Sigmoid colon (tissue), 4 donors: Measurements from ENCODE around the gene MB.

Source experiments
- CTCF ChIP-seq, 4 experiments: fragments of 450-650 bp in 3 of 4; fragments of 200-600 bp in 1 of 4; IDR thresholded peaks; one replicate each; pipeline ENCODE4 v1.5.1; 2016 to 2019; ENCODE audit warnings: antibody characterized with exemption in 4 of 4, mild to moderate bottlenecking in 3 of 4, moderate library complexity in 2 of 4
- EP300 ChIP-seq, 4 donors: sonication (generic); formaldehyde crosslinking; IDR thresholded peaks; one replicate each; pipeline ENCODE4 v1.6.1; 2017; ENCODE audit warnings: antibody characterized with exemption in 4 of 4
- POLR2A ChIP-seq, 2 donors: fragments of 450-650 bp; IDR thresholded peaks; one replicate each; pipeline ENCODE4 v1.6.1; 2016; ENCODE audit warnings: antibody characterized with exemption in 2 of 2, mild to moderate bottlenecking in 2 of 2, moderate library complexity in 2 of 2

- TF ChIP-seq CTCF (IDR thresholded peaks at IDR 0.05) (no peak), POLR2A (IDR thresholded peaks at IDR 0.05) (no peak), EP300 (IDR thresholded peaks at IDR 0.05) (no peak)
These were observed 24.6 kb downstream of the MB start for GRCh38 chr22:35592418-35592967.
